GM12872 (cell line): ENCODE measurements around the gene PPP2R2D.

ENCODE experiments used
- TF ChIP-seq, protein P1 (sequence below): IDR thresholded peaks from 3 replicates; pipeline ENCODE4 v1.5.1; 2011; ENCODE audit warnings: low read depth, mild to moderate bottlenecking, low read length, moderate library complexity; ENCODE audit not compliant: insufficient read depth

PPP2R2D gene

DNA sequence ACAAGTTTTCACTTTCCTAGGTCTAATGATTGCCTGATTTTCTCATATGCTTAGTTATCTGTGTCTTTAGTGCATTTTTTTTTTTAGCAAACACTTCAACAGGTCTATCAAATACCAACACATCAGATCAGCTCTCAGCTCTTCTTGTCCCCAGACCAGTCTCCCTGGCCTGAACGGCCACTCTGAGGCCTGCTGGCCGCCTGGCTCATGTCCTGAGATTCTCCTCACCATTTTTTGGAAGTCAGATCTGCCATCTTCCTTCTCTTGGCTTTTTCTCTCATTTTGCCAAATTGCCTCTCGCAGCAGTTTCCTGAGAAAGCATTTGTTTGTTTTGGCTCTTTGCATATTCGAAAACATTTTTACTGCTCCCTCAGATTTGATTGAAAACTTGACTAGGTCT, 29.3 kb downstream of the PPP2R2D start:
- TF ChIP-seq, protein P1, sequence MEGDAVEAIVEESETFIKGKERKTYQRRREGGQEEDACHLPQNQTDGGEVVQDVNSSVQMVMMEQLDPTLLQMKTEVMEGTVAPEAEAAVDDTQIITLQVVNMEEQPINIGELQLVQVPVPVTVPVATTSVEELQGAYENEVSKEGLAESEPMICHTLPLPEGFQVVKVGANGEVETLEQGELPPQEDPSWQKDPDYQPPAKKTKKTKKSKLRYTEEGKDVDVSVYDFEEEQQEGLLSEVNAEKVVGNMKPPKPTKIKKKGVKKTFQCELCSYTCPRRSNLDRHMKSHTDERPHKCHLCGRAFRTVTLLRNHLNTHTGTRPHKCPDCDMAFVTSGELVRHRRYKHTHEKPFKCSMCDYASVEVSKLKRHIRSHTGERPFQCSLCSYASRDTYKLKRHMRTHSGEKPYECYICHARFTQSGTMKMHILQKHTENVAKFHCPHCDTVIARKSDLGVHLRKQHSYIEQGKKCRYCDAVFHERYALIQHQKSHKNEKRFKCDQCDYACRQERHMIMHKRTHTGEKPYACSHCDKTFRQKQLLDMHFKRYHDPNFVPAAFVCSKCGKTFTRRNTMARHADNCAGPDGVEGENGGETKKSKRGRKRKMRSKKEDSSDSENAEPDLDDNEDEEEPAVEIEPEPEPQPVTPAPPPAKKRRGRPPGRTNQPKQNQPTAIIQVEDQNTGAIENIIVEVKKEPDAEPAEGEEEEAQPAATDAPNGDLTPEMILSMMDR = no peak

DNA sequence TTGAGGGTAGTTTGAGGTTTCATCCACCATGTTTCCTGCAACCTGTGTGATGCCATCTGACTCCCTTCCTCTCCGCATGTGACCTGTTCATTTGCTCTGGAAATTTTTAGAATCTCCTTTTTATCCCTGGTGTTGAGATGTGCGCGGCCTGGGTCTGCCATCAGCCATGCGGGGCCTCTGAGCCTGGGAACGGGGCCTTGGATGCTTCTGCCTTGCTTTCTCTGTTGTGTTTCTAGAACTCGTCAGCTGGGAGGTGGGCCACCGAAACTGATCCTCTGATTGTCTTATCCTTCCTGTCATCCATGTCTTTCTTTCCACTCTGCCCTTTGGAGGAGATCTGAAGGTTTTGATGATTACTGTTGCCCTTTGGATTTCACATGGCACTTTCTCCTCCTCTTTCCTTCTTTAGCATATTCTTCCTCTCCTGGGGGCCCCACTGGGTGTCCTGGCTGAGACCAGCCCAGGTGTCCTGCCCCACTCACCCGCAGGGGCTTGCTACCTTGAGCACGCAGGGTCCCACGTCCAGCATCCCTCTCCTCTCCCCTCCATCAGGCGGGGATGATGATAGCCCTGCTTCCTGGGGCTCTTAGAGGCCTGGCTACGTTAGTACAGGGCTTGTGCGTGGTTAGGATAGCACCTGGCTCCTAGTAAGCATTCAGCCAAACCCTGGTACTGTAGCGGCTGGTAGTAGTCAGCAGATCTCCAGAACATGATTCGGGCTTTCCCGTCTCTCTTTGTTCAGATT, 29.9 kb downstream of the PPP2R2D start:
- TF ChIP-seq, protein P1 = no peak

DNA sequence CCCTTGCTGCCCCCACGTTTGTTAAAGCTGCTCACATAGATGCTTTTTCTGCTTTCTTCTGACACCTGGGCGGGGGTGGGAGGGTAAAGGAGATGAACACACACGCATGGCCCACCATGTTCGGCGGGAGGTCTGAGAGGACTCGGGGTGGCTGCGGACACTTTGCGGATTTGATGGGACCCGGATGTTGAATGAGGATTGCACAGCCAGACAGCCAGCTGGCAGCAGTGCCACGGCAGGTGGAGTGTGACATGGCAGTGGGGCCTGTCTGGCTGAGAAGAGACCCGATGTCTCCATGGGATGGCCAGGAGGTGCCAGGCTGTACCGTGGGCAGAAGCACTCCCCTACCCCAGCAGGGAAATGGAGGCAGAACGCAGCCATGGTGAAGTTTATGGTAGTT, 31.2 kb downstream of the PPP2R2D start:
- TF ChIP-seq, protein P1 = no peak

DNA sequence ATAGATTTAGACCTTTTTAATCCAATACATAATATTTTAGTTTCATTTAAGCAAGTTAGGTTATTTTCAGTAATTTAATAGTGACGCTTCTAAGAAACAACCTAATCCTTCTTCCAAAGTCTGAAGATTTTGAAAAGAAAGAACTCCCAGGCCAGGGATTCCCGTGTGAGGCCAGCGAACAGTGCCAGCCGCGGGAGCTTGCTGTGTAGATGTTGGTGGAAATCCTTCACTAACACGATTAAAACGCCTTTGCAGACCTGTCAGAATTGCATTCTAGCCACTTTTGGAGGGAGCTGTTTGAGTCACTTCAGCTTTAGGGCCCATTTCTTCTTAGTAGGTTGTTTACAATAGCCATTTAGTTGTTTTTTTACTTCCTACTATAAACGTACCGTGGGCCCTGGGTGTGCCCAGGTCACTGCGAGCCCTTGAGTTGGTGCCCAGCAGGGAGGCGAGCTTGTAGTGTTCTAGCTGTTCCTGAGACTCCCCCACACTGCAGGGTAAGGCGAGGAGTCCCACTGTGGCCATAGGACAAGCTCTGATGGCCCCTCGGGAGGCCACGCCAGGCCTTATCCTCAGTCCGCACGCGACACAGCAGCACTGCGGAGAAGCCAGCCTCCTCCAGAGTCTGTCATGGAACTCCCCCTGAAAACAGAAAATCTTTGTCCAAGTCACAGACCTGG, 32.3 kb downstream of the PPP2R2D start:
- TF ChIP-seq, protein P1 = no peak

DNA sequence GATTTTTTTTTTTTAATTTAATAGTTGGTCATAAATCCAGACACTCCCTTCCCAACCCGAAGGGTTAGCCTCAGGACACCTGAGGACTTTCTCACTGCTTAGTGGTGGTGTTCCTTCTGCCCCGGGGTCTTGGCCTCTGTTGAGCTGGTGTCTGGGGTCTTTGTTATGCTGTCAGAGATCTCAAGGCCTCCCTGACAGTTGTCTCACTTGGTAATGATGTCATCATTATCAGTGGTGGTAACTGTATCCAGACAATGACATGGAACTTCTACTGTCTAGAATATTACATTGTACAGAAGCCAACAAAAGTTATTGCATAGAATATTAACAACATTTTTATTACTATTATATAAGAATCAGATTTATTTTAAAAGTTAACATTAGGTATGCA, 32.9 kb downstream of the PPP2R2D start:
- TF ChIP-seq, protein P1 = no peak

DNA sequence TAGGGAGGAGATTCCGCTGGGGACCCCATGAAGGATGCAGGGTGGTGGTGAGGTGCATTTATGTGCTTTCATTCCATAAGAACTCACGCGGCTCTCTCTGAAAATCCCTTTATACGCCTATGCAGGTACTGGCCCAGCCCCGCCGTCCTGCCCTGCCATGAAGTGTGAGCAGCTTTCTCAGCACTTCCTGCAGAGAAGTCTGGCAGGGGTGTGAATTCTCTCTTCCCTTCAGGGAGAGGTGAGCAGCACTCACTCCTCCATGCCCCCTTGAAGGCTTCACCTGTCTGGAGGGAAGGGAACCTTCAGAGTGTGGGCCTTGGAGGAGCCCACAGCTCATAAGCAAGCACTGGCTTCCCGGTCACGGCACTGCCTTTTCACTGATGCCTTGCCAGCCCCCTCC, 34.0 kb downstream of the PPP2R2D start:
- TF ChIP-seq, protein P1 = no peak

DNA sequence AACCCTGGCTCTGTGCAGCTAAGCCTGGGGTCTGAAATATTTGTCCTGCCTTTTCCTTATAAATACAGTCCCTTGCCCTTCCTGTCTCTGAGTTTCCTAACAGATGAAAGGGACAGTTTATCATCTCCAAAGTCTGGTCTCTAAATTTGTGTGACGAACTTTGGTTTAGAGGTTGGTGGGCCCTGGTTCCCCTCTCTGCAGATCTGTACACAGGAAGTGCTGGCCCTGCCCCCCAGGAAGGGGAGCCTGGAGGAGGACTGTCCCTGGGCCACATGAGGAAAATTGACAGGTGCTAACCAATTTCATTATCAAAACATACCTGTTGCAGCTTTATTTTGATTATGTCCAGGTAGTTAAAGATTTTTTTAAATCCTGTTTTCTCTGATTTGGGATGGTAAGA, 34.5 kb downstream of the PPP2R2D start:
- TF ChIP-seq, protein P1 = no peak
